Measurements from ENCODE around the gene TRAPPC14. TPM values are rescaled to one million over a fixed set of nuclear protein-coding genes. Genes with fewer than 3 reads are reported as not detected.
"Not testable (repeated sequence)": the region's sequence is repeated elsewhere in the genome, so short reads cannot be mapped to it uniquely, and the experiment has no call there.

Gene TRAPPC14
- total and polyA plus RNA-seq, 2 donors from 2014 or later: 14.8 to 27.1 TPM

GRCh38 chr7:100147278-100147677, 11.2 kb downstream of the TRAPPC14 start:
- Histone ChIP-seq H3K9me3 (ENCODE audit: control insufficient read depth in 2 of 3, insufficient read depth in 1 of 3, low read length in 3 of 3) (no peaks in the 10 kb centered on the region), H3K27me3 (ENCODE audit: control insufficient read depth, insufficient read depth, low read length) (no peaks in the 10 kb centered on the region), H3K4me3 (ENCODE audit: low read length in 3 of 3) (no peak overlapping the region), H3K9ac (ENCODE audit: low read length in 3 of 3) (no peak overlapping the region), H3K4me1 (ENCODE audit: control insufficient read depth in 2 of 3, insufficient read depth in 2 of 3, low read depth in 1 of 3, low read length in 3 of 3) (peaks cover 0 to 8% (median 3%) of the 10 kb centered on the region in 3 donors), H3K27ac (ENCODE audit: low read depth in 2 of 2, low read length in 2 of 2) (no peak overlapping the region), H3K36me3 (ENCODE audit: control insufficient read depth in 2 of 3, insufficient read depth in 3 of 3, low read length in 3 of 3) (no peaks in the 10 kb centered on the region)
- TF ChIP-seq CTCF (IDR thresholded peaks at IDR 0.05; ENCODE audit: borderline replicate concordance, extremely low read depth, insufficient read depth): no peak
- DNase-seq (no peak), FAIRE-seq (no peak)
- intact Hi-C loops (cut with DNase I): no loop called here

GRCh38 chr7:100146350-100146749, 12.2 kb downstream of the TRAPPC14 start:
- H3K4me3 ChIP-seq (ENCODE audit: low read length in 3 of 3); H3K9ac ChIP-seq (ENCODE audit: low read length in 3 of 3); FAIRE-seq; H3K36me3 ChIP-seq (ENCODE audit: control insufficient read depth in 2 of 3, insufficient read depth in 3 of 3, low read length in 3 of 3); H3K27me3 ChIP-seq (ENCODE audit: control insufficient read depth, insufficient read depth, low read length); intact Hi-C loops (cut with DNase I); H3K9me3 ChIP-seq (ENCODE audit: control insufficient read depth in 2 of 3, insufficient read depth in 1 of 3, low read length in 3 of 3); H3K4me1 ChIP-seq (ENCODE audit: control insufficient read depth in 2 of 3, insufficient read depth in 2 of 3, low read depth in 1 of 3, low read length in 3 of 3); DNase-seq; H3K27ac ChIP-seq (ENCODE audit: low read depth in 2 of 2, low read length in 2 of 2): not testable (repeated sequence)

GRCh38 chr7:100142461-100142860, 16.1 kb downstream of the TRAPPC14 start:
- no peak for TF ChIP-seq CTCF (IDR thresholded peaks at IDR 0.05; ENCODE audit: borderline replicate concordance, extremely low read depth, insufficient read depth)
- H3K27me3 ChIP-seq (ENCODE audit: control insufficient read depth, insufficient read depth, low read length): no peaks in the 10 kb centered on the region
- H3K9ac ChIP-seq (ENCODE audit: low read length in 3 of 3): no peak overlapping the region
- DNase-seq: no peak
- no peak for FAIRE-seq
- no peaks in the 10 kb centered on the region for H3K4me1 ChIP-seq (ENCODE audit: control insufficient read depth in 2 of 3, insufficient read depth in 2 of 3, low read depth in 1 of 3, low read length in 3 of 3)
- H3K36me3 ChIP-seq (ENCODE audit: control insufficient read depth in 2 of 3, insufficient read depth in 3 of 3, low read length in 3 of 3): no peaks in the 10 kb centered on the region
- intact Hi-C loops (cut with DNase I): no loop called here
- no peak overlapping the region for H3K27ac ChIP-seq (ENCODE audit: low read depth in 2 of 2, low read length in 2 of 2)
- no peaks in the 10 kb centered on the region for H3K9me3 ChIP-seq (ENCODE audit: control insufficient read depth in 2 of 3, insufficient read depth in 1 of 3, low read length in 3 of 3)
- H3K4me3 ChIP-seq (ENCODE audit: low read length in 3 of 3): no peak overlapping the region

- no peak overlapping the region for H3K27ac ChIP-seq (ENCODE audit: low read depth in 2 of 2, low read length in 2 of 2)
- no peak for TF ChIP-seq CTCF (IDR thresholded peaks at IDR 0.05; ENCODE audit: borderline replicate concordance, extremely low read depth, insufficient read depth)
- H3K4me3 ChIP-seq (ENCODE audit: low read length in 3 of 3): no peak overlapping the region
- intact Hi-C loops (cut with DNase I): no loop called here
- H3K9ac ChIP-seq (ENCODE audit: low read length in 3 of 3): no peak overlapping the region
- H3K36me3 ChIP-seq (ENCODE audit: control insufficient read depth in 2 of 3, insufficient read depth in 3 of 3, low read length in 3 of 3): no peaks in the 10 kb centered on the region
- no peaks in the 10 kb centered on the region for H3K9me3 ChIP-seq (ENCODE audit: control insufficient read depth in 2 of 3, insufficient read depth in 1 of 3, low read length in 3 of 3)
- DNase-seq (no peak), FAIRE-seq (no peak)
- no peaks in the 10 kb centered on the region for H3K4me1 ChIP-seq (ENCODE audit: control insufficient read depth in 2 of 3, insufficient read depth in 2 of 3, low read depth in 1 of 3, low read length in 3 of 3)
- no peaks in the 10 kb centered on the region for H3K27me3 ChIP-seq (ENCODE audit: control insufficient read depth, insufficient read depth, low read length)
These were observed 17.0 kb downstream of the TRAPPC14 start for GRCh38 chr7:100141555-100141949.

All from kidney (tissue), 14 donors.